ENCODE results near the gene HP1BP3.

DNA sequence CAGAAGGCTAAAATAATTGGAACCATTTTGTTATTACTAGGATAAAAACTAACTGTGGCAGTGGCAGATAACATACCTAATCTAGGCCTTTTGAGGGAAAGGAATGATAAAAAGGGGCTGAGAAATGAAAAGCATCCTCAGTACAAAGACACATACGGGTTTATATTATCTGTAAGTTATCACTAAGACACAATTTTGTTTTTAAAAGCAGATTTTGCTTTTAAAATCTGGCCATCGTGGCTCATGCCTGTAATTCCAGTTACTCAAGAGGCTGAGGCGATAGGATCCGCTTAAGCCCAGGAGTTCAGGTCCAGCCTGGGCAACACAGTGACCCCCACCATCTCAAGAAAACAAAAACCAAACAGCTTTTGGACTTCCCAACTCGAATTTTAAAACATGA, 24.8 kb upstream of the HP1BP3 start:
- TF ChIP-seq POLR2AphosphoS5 (IDR thresholded peaks at IDR 0.05): no peak
- TF ChIP-seq, protein P1, sequence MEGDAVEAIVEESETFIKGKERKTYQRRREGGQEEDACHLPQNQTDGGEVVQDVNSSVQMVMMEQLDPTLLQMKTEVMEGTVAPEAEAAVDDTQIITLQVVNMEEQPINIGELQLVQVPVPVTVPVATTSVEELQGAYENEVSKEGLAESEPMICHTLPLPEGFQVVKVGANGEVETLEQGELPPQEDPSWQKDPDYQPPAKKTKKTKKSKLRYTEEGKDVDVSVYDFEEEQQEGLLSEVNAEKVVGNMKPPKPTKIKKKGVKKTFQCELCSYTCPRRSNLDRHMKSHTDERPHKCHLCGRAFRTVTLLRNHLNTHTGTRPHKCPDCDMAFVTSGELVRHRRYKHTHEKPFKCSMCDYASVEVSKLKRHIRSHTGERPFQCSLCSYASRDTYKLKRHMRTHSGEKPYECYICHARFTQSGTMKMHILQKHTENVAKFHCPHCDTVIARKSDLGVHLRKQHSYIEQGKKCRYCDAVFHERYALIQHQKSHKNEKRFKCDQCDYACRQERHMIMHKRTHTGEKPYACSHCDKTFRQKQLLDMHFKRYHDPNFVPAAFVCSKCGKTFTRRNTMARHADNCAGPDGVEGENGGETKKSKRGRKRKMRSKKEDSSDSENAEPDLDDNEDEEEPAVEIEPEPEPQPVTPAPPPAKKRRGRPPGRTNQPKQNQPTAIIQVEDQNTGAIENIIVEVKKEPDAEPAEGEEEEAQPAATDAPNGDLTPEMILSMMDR (IDR thresholded peaks at IDR 0.05): no peak
